ENCODE measurements around the gene RFT1.
"Not testable (repeated sequence)": the region's sequence is repeated elsewhere in the genome, so short reads cannot be mapped to it uniquely, and the experiment has no call there.

The RFT1 gene

GRCh38 chr3:53054233-53054632 is 76.0 kb downstream of the RFT1 start:
- H3K79me2 ChIP-seq (ENCODE audit: control insufficient read depth, insufficient read depth, low read length, unreplicated experiment); H3K4me3 ChIP-seq (ENCODE audit: low read depth, low read length); H3K4me1 ChIP-seq (ENCODE audit: control insufficient read depth, insufficient read depth, low read length, unreplicated experiment); H2AFZ ChIP-seq (ENCODE audit: low read length, unreplicated experiment); H3K27ac ChIP-seq (ENCODE audit: low read depth, low read length); H3K36me3 ChIP-seq (ENCODE audit: insufficient read depth, low read length); H3K27me3 ChIP-seq (ENCODE audit: insufficient read depth, low read length): not testable (repeated sequence)

GRCh38 chr3:53051929-53052328 is 78.3 kb downstream of the RFT1 start:
- Histone ChIP-seq H3K4me3 (ENCODE audit: low read depth, low read length) (no peak overlapping the region), H3K4me1 (ENCODE audit: control insufficient read depth, insufficient read depth, low read length, unreplicated experiment) (no peaks in the 10 kb centered on the region), H3K27ac (ENCODE audit: low read depth, low read length) (no peak overlapping the region), H3K79me2 (ENCODE audit: control insufficient read depth, insufficient read depth, low read length, unreplicated experiment) (no peaks in the 10 kb centered on the region), H2AFZ (ENCODE audit: low read length, unreplicated experiment) (no peak overlapping the region), H3K36me3 (ENCODE audit: insufficient read depth, low read length) (no peaks in the 10 kb centered on the region), H3K27me3 (ENCODE audit: insufficient read depth, low read length) (peaks cover 11% of the 10 kb centered on the region; the same call in 1 of the 2 replicates)

GRCh38 chr3:53049987-53050386 is 80.2 kb downstream of the RFT1 start:
- Histone ChIP-seq H3K27ac (ENCODE audit: low read depth, low read length) (no peak overlapping the region), H3K4me1 (ENCODE audit: control insufficient read depth, insufficient read depth, low read length, unreplicated experiment) (no peaks in the 10 kb centered on the region), H3K4me3 (ENCODE audit: low read depth, low read length) (no peak overlapping the region), H3K79me2 (ENCODE audit: control insufficient read depth, insufficient read depth, low read length, unreplicated experiment) (no peaks in the 10 kb centered on the region), H3K36me3 (ENCODE audit: insufficient read depth, low read length) (no peaks in the 10 kb centered on the region), H3K27me3 (ENCODE audit: insufficient read depth, low read length) (peaks cover 18% of the 10 kb centered on the region; the same call in 1 of the 2 replicates), H2AFZ (ENCODE audit: low read length, unreplicated experiment) (no peak overlapping the region)

DNA sequence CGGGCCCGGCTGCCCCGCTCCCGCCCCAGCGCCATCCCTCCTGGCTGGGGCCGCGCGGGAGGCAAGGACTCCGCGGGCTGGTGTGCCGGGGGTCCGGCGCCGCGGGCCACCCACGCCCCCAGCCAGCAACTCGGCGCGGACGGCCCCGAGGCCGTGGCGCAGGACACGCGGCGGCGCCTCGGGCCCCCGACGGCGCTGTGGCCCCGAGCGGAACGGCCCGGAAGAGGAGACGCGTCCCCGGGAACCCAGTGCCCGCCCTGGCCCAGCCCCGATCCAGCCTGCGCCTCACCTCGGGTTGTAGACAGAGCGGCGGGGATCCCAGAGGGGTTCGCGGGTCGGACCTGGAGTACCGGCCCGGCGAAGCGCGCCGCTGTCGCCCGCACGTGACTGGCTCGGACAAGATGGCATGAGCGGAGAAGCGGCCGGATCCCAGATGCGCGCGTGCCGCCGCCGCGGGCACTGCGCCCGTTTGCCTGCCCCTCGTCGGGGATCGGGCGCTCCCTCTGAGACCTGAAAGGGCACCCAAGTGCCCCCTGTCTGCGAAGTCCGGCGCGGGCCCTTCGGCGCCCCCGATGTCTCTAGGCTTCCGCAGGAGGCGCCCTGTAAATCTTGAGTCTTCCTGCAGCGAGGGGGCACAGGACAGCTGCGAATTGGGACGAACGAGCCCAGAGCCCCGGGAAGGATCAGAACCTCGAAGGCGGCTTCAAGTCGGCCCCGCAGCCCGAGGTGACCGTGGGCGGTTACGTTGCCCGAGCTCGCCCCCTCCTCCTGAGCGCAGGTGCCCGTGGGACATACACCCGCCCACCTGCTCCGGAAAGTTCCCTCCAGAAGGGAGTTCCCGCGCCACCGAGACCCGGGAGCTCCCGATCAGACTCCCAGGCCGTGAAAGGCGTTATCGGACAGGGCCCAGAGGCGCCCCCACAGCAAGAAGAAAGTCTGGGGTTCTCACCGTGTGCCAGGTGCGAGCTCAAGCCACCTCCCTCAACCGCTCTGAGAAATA is 83.8 kb downstream of the RFT1 start:
- Histone ChIP-seq H2AFZ (ENCODE audit: low read length, unreplicated experiment) (peak overlapping the region; percentile 86), H3K4me3 (ENCODE audit: low read depth, low read length) (peak overlapping the region; percentile 97), H3K79me2 (ENCODE audit: control insufficient read depth, insufficient read depth, low read length, unreplicated experiment) (peaks cover 9% of the 10 kb centered on the region), H3K27ac (ENCODE audit: low read depth, low read length) (no peak overlapping the region), H3K27me3 (ENCODE audit: insufficient read depth, low read length) (peaks cover 18% of the 10 kb centered on the region; the same call in 1 of the 2 replicates), H3K4me1 (ENCODE audit: control insufficient read depth, insufficient read depth, low read length, unreplicated experiment) (peaks cover 7% of the 10 kb centered on the region), H3K36me3 (ENCODE audit: insufficient read depth, low read length) (no peaks in the 10 kb centered on the region)

DNA sequence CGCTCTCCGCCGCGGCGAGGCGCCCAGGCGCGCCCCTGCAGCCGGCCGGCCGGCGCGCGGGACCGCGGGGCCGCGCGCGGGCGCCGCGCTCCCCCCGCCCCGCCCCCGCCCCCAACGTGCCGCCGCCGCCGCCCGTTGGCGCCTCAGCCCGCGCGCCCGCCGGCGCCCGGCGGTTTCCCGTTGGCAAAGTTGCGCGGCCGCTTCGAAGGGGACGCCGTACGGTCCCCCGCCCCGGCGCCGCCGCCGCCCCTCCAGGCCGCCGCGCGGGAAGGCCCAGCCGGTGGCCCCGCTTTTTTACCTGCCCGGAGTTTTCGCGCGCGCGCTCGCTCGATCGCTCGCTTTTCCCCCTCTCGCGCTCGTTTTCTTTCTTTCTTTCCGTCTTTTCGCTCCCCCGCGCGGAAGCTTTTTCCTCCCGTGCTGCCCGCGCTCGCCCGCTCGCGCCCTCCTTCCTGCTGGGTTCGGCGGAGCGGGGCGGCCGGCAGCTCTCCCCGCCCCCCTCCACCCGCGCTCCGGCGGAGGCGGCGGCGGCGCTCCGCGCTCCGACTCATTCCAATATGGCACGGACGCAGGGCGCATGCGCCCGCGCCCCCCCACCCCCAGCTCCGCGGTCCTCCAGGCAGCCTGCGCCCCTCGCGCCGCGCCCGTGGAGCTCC is 84.6 kb downstream of the RFT1 start, which contains the start of gene SFMBT1:
Gene SFMBT1 (minus strand): TSS at position 556 of the 653 bp plus-strand sequence. CDS start 76,945 bp downstream, outside the sequence.
- H3K27me3 ChIP-seq (ENCODE audit: insufficient read depth, low read length) = peaks cover 18% of the 10 kb centered on the region; the same call in 1 of the 2 replicates
- peak within 1 kb of the TSS; percentile 98 for H2AFZ ChIP-seq (ENCODE audit: low read length, unreplicated experiment)

DNA sequence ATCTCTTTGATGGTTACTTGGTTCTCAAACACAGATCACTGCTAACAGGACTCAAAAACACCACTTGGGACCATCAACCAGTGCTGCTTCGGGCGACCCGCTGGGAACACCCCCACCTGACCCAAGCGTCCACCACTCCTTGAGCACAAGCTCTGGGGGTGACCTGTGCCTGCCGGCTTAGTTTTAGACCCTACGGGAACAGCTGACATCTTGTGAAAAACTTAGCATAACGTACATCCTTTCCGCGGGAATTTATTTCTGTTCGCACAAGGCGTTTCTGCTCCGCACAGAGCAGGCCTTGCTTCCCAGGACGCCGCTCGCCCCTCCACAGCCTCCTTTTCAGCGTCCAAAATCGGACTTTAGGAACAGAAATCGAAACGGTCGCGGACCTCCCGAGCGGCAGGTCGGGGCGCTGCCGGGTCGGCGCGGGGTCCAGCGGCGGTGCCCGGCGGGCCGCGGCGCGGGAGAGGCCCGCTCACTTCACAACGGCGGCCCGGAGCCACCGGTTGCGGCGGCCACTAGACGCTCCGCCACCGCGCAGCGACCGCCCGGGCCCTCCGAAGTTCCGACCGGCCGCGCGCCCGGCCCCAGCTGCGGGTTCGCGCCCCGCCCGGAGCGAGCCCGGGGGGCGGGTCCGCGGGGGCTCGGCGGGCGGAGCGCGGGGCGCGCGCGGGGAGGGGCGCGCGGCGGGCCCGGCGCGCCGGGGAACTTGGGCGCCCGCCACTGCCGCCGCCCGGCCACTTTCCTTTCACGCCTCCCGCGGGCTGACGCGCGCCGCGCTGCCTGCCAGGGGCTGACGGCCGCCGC is 85.3 kb downstream of the RFT1 start:
- Histone ChIP-seq H2AFZ (ENCODE audit: low read length, unreplicated experiment) (peak overlapping the region; percentile 98), H3K79me2 (ENCODE audit: control insufficient read depth, insufficient read depth, low read length, unreplicated experiment) (peaks cover 9% of the 10 kb centered on the region), H3K27ac (ENCODE audit: low read depth, low read length) (peak overlapping the region; percentile 40), H3K4me1 (ENCODE audit: control insufficient read depth, insufficient read depth, low read length, unreplicated experiment) (peaks cover 14% of the 10 kb centered on the region), H3K36me3 (ENCODE audit: insufficient read depth, low read length) (no peaks in the 10 kb centered on the region), H3K4me3 (ENCODE audit: low read depth, low read length) (peak overlapping the region; percentile 98), H3K27me3 (ENCODE audit: insufficient read depth, low read length) (peaks cover 18% of the 10 kb centered on the region; the same call in 1 of the 2 replicates)

More for the DNA sequence above, 84.6 kb downstream of the RFT1 start, which contains the start of gene SFMBT1:
- Histone ChIP-seq H3K4me1 (ENCODE audit: control insufficient read depth, insufficient read depth, low read length, unreplicated experiment) (peaks cover 7% of the 10 kb centered on the region), H3K27ac (ENCODE audit: low read depth, low read length) (peak within 1 kb of the TSS; percentile 40), H3K36me3 (ENCODE audit: insufficient read depth, low read length) (no peaks in the 10 kb centered on the region), H3K79me2 (ENCODE audit: control insufficient read depth, insufficient read depth, low read length, unreplicated experiment) (peaks cover 9% of the 10 kb centered on the region), H3K4me3 (ENCODE audit: low read depth, low read length) (peak within 1 kb of the TSS; percentile 98)

GRCh38 chr3:53044371-53044710 is 85.9 kb downstream of the RFT1 start:
- H3K4me3 ChIP-seq (ENCODE audit: low read depth, low read length) = peak overlapping the region; percentile 98
- H2AFZ ChIP-seq (ENCODE audit: low read length, unreplicated experiment) = peak overlapping the region; percentile 98
- no peak overlapping the region for H3K27ac ChIP-seq (ENCODE audit: low read depth, low read length)
- H3K36me3 ChIP-seq (ENCODE audit: insufficient read depth, low read length) = no peaks in the 10 kb centered on the region
- H3K4me1 ChIP-seq (ENCODE audit: control insufficient read depth, insufficient read depth, low read length, unreplicated experiment) = peaks cover 15% of the 10 kb centered on the region
- peaks cover 9% of the 10 kb centered on the region for H3K79me2 ChIP-seq (ENCODE audit: control insufficient read depth, insufficient read depth, low read length, unreplicated experiment)
- H3K27me3 ChIP-seq (ENCODE audit: insufficient read depth, low read length) = peaks cover 18% of the 10 kb centered on the region; the same call in 1 of the 2 replicates

DNA sequence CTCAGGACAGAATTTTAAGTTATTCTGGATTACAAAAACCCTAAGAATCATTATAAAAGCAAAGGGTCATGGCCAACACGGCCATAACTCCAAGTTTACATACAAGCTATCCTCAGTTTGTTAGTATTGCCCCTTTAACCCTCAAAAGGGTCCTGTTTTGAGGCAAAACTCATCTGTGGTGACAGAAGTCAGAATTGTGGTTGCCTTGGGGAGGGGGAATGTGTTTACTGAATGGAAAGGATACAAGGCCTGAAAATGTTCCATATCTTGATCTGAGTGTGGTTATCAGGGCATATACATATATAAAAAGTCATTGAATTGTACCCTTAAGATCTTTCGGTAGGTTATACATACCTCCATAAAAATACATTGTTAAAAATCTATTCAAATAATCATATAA is 86.5 kb downstream of the RFT1 start:
- Histone ChIP-seq H3K27ac (ENCODE audit: low read depth, low read length) (no peak overlapping the region), H3K36me3 (ENCODE audit: insufficient read depth, low read length) (no peaks in the 10 kb centered on the region), H3K4me3 (ENCODE audit: low read depth, low read length) (peak overlapping the region; percentile 98), H3K4me1 (ENCODE audit: control insufficient read depth, insufficient read depth, low read length, unreplicated experiment) (peaks cover 15% of the 10 kb centered on the region), H2AFZ (ENCODE audit: low read length, unreplicated experiment) (no peak overlapping the region), H3K79me2 (ENCODE audit: control insufficient read depth, insufficient read depth, low read length, unreplicated experiment) (peaks cover 9% of the 10 kb centered on the region), H3K27me3 (ENCODE audit: insufficient read depth, low read length) (peaks cover 18% of the 10 kb centered on the region; the same call in 1 of the 2 replicates)

DNA sequence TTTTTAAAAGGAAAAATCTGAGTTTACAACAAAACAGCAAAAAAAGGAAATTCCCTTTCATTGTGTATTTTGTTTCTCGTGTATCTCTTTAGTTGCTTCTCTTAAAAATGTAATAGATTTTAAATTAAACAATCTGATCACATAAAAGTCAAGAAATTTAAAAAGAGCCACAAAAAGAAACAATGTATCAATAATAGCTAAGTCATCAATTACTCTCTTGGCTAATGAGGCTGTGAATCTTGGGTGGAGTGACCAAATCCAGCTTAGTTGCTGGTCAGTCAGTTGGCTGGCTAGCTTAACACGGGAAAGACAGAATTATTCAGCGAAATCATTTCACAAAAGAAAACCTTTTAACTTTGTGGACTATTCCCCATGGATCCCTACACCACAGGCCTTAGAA is 87.6 kb downstream of the RFT1 start:
- H3K27ac ChIP-seq (ENCODE audit: low read depth, low read length) = no peak overlapping the region
- H3K4me3 ChIP-seq (ENCODE audit: low read depth, low read length) = no peak overlapping the region
- H3K79me2 ChIP-seq (ENCODE audit: control insufficient read depth, insufficient read depth, low read length, unreplicated experiment) = peaks cover 9% of the 10 kb centered on the region
- peaks cover 15% of the 10 kb centered on the region; the same call in 1 of the 2 replicates for H3K27me3 ChIP-seq (ENCODE audit: insufficient read depth, low read length)
- no peaks in the 10 kb centered on the region for H3K36me3 ChIP-seq (ENCODE audit: insufficient read depth, low read length)
- no peak overlapping the region for H2AFZ ChIP-seq (ENCODE audit: low read length, unreplicated experiment)
- peaks cover 15% of the 10 kb centered on the region for H3K4me1 ChIP-seq (ENCODE audit: control insufficient read depth, insufficient read depth, low read length, unreplicated experiment)

- Histone ChIP-seq H3K4me1 (ENCODE audit: control insufficient read depth, insufficient read depth, low read length, unreplicated experiment) (peaks cover 15% of the 10 kb centered on the region), H3K27ac (ENCODE audit: low read depth, low read length) (no peak overlapping the region), H3K36me3 (ENCODE audit: insufficient read depth, low read length) (no peaks in the 10 kb centered on the region), H3K79me2 (ENCODE audit: control insufficient read depth, insufficient read depth, low read length, unreplicated experiment) (peaks cover 12% of the 10 kb centered on the region), H3K27me3 (ENCODE audit: insufficient read depth, low read length) (no peaks in the 10 kb centered on the region), H2AFZ (ENCODE audit: low read length, unreplicated experiment) (no peak overlapping the region), H3K4me3 (ENCODE audit: low read depth, low read length) (no peak overlapping the region)
Measured at GRCh38 chr3:53040351-53040820, 89.8 kb downstream of the RFT1 start.
